GM21526 (cell line): Measurements from ENCODE around the gene GPR37.

Experiments used
- ATAC-seq: cut with Tn5 transposase; IDR thresholded peaks from one replicate; pipeline ENCODE4 v1.9.1; 2021; ENCODE audit warnings: moderate library complexity; ENCODE audit not compliant: unreplicated experiment, low FRiP score

GPR37 gene

GRCh38 chr7:124738639-124739038 is 27.0 kb downstream of the GPR37 start:
- ATAC-seq = no peak

- no peak for ATAC-seq
Observed at GRCh38 chr7:124737760-124738300, 27.8 kb downstream of the GPR37 start.

- no peak for ATAC-seq
Observed at GRCh38 chr7:124728610-124729009, 37.0 kb downstream of the GPR37 start.

- no peak for ATAC-seq
Observed at GRCh38 chr7:124724507-124725192, 40.9 kb downstream of the GPR37 start.

DNA sequence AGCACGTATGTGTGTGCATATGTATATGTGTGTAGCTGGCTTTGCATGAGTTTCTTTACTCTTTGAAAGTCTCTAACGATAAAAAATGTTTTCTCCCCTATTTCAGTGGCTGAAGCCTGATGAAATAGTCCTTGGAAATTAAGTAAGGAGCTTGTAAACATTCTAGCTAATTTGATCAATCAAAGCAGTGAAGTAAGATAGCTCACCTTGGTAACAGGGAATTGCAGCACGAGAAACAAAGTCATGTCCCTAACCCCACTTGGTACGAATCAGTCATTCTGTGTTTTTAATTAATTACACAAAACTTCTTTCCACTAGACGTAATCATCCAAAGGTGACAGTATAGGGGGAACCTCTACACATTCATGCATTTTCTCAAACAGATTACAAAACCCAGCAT is 41.5 kb downstream of the GPR37 start:
- ATAC-seq = no peak

DNA sequence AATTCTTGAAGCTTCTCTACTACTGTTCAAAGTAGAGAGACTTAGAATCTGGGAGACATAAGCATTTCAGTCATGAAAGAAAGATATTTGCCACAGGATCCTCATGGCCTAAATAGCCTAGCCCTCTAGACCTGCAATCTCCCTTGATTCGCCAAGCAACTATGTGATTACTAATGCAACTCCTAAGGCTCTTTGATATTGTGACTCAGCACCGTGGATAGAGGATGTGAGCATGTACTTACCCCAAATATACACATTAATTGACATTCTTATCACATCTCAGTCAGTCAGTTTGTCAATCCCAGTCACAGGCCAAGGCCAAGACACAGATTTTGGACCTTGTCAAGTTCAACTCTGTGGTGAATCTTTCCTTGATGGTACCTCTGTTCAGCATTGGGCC is 42.6 kb downstream of the GPR37 start:
- no peak for ATAC-seq

DNA sequence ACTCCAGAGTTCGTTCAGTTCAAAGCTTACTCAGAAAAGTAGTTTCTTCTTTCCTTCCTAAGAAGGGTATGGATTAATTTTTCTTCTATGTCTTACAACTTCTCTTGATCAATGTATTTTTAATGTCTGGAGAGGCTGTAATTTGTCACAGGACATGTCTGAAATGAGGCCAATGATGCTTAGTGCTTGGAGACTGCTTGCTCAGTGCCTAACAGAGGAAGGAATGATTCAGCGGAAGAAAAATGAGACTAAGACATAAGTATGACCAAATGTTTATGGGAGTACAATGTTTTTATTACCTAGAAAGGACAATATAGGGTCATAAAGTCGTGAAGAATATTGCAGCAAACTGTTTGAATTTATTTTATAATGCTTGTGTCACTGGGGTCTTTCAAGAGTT is 43.3 kb downstream of the GPR37 start:
- no peak for ATAC-seq

- no peak for ATAC-seq
Observed at GRCh38 chr7:124720195-124720594, 45.4 kb downstream of the GPR37 start.

DNA sequence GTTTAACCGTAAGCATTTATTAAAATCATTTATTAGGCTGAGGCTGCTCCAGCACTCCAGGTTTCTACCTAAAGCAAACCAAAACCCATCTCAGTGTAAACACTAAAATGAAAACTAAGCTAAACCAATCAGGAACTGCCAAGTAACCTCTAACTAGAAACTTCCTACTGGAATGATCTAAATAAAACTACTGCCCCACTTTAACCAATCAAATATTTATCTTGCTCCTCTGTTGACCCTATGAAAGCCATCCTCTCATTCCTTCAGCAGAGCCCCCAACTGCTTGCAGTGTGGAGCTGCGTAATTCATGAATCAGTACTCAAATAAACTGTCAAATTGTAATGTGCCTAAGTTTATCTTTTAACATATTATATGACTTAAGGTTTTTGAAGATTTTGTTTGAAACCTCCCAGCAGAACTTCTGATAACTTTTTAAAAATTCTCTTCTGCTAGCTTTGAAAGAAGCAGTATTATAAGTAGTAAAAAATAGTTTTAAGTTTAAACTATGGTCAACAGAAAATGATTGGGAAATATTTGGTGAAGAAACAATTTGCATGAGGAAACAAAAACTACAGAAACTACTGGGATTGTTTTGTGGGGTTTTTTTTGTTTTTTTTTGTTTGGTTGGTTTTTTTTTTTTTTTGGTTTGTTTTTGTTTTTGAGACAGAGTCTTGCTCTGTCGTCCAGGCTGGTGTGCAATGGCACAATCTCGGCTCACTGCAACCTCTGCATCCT is 47.4 kb downstream of the GPR37 start:
- ATAC-seq = no peak

- ATAC-seq = no peak
Observed at GRCh38 chr7:124716894-124717293, 48.7 kb downstream of the GPR37 start.

- no peak for ATAC-seq
Observed at GRCh38 chr7:124713086-124713485, 52.5 kb downstream of the GPR37 start.

DNA sequence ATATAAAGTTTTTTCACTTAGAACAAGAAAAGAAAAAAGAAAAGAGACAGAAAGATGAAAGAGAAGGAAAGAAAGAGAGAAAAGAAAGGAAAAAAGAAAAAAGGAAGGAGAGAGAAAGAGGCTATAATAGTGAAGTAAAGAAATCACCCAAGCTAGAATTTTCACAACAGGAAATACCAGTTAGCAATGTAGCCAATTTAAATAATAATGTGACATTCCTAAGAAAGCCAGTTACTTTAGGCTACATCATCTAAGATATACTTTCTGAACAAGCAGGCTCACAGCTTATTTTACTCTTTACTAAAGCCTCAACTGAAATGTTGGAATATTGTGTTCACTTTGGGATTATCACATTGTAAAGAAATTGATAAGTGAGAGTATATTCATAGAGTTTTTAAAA is 53.6 kb downstream of the GPR37 start:
- ATAC-seq = no peak

DNA sequence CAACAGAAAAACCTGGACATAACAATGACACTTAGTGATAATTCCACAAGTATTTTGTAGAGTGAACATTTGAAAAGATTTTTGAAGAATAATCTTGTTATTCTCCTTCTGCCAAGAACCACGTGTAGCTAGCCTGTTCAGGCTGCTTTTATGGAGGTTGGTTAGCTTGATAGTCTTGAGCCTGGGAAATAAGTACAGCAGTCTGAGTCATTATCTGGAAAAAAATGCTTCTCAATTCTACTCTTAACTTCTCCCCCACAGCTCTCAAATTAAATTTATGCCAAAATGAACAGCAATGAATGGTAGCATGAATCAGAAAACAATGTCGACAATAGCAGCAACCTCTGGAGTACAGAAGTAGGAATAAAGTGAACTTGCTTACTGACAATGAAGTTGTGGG is 63.2 kb downstream of the GPR37 start:
- ATAC-seq = no peak

DNA sequence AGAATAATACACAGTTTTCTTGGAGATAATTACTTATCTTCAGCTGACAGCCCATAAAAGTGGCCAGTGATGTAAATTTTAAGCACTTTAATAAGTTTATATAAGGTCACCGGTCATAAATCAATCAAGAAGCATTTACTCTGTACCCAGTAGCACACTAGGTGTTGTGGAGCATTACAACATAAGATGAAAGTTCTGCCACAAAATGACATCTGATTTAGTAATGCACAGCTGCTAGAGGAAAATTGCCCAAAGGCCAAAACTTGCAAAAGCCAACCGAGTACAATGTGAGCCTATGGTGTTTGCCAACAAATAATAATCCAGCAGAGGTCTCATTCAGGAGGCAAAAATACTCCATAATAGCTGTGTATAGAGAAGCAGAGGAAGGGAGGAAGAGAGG is 63.6 kb downstream of the GPR37 start:
- no peak for ATAC-seq

GRCh38 chr7:124700655-124701054 is 64.9 kb downstream of the GPR37 start:
- no peak for ATAC-seq

GRCh38 chr7:124698964-124699363 is 66.6 kb downstream of the GPR37 start:
- ATAC-seq = no peak

DNA sequence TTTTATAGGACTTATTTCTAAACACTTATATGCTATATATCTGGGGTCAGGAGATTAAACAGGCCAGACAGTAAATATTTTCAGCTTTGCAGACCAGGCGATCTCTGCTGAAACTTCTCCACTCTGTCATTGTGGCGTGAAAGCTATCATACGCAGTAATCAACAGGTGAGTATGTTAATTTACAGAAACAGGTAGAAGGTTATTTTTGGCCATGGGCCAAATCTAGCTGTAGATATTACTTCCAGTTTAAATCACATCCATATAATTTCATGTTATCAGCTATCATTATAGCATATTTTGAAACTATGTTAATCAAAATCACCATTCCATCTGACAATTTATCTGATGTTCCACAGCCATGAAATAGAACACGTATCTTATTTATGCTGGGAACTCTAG is 67.8 kb downstream of the GPR37 start:
- ATAC-seq = no peak
